ENCODE results near the gene ABCA7. TPM values are rescaled to one million over a fixed set of nuclear protein-coding genes. Genes with fewer than 3 reads are reported as not detected.

ABCA7 gene
- total RNA-seq, 4 donors from 2014 or later = 12.6 to 24.4 (median 18.7) TPM

DNA sequence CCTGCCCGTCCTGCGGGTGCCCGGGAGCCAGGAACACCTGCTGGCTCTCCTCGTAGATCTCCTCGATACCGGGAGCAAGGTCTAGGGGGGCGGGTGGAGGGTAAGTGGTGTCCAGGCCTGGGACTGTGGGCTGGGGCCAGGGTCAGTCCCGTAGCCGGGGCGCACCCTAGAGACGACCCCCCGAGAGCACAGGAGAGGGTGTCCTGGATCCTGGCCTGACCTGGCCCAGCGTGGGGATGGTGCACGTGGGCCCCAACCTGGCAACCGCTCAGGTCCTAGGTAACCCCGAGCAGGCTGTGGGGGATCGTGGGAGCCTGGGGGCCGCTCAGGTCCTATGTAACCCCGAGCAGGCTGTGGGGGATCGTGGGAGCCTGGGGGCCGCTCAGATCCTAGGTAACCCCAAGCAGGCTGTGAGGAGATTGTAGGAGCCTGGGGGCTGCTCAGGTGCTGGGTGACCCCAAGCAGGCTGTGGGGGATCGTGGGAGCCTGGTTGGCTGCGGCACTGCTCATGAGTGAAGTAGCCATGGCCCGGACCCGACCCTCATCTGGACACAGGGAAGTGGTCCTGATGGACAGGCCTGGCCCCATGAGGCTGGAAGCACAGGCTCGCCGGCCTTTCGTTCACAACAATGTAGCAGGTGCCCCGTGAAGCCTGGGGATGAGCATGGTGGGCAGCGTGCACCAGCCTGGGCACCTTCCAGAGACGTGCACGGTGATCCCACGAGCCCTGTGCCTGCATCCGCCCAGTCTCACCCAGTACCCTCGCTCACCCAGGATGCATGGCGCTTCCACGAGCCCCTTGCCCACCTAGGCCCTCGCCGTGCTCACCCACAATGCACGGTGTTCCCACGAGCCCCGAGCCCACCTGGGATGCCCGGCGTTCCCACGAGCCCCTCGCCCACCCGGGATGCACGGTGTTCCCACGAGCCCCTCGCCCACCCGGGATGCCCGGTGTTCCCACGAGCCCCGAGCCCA lies 70.1 kb downstream of the ABCA7 start:
- WGBS, 2 donors = 83 to 97% methylated on average over 11 to 17 of the region's 54 CpGs
- Histone ChIP-seq H3K4me3 (no peak overlapping the region), H3K9me3 (no peaks in the 10 kb centered on the region), H3K36me3 (peaks cover 49 to 95% (median 64%) of the 10 kb centered on the region in 3 donors), H3K27ac (no peak overlapping the region), H3K4me1 (peaks cover 53 to 87% (median 58%) of the 10 kb centered on the region in 3 donors), H3K27me3 (no peaks in the 10 kb centered on the region)
- intact Hi-C loops (cut with DNase I) = loop anchor here (5.0 to 10.0 kb wide), 2 partner anchors 55 to 82 kb away; no protein-coding TSS in a partner anchor
- no peak for DNase-seq
- TF ChIP-seq, protein P1, sequence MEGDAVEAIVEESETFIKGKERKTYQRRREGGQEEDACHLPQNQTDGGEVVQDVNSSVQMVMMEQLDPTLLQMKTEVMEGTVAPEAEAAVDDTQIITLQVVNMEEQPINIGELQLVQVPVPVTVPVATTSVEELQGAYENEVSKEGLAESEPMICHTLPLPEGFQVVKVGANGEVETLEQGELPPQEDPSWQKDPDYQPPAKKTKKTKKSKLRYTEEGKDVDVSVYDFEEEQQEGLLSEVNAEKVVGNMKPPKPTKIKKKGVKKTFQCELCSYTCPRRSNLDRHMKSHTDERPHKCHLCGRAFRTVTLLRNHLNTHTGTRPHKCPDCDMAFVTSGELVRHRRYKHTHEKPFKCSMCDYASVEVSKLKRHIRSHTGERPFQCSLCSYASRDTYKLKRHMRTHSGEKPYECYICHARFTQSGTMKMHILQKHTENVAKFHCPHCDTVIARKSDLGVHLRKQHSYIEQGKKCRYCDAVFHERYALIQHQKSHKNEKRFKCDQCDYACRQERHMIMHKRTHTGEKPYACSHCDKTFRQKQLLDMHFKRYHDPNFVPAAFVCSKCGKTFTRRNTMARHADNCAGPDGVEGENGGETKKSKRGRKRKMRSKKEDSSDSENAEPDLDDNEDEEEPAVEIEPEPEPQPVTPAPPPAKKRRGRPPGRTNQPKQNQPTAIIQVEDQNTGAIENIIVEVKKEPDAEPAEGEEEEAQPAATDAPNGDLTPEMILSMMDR (IDR thresholded peaks at IDR 0.05) = no peak
- no peak for TF ChIP-seq POLR2A (IDR thresholded peaks at IDR 0.05)

DNA sequence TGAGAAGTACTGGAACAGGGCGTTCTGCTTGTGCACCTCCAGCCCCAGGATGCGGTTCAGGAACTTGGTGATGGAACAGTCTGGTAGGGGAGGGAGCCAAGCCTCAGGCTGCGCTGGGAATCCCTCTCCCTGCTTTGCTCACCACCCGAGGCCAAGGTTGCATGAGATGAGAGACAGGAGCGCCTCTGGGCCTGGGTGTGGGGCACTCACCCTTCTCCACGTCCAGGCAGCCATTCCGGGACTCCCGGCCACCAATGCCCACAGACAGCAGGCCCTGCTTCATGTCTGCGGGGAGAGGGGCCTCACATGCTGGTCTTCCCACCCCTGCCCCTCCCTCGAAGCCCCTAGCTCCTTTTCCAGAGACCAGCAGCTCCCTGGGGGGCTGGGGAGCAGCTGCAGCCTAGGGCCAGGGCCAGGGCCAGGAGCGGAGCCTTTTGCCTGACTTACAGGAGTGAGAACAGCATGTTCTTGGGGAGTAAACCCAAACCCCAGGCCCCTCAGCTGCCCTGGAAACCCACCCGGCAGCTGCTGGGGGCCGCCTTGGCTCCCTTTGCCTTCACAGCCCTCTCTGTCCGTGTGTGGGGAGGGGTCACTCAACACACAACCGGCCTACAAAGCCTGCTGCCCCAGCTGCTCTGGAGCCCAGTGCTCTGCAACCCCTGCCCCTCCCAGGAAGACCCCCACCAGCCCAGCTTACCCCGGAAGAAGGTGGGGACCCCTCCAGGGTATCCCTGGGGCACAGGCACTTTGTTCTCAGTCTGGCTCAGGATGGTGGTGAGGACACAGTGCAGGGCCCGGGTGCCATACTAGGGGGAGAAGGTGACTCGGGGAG lies 71.1 kb downstream of the ABCA7 start:
- DNase-seq = no peak
- WGBS, 2 donors = 51 to 68% methylated on average over 6 to 9 of the region's 18 CpGs
- Histone ChIP-seq H3K9me3 (no peaks in the 10 kb centered on the region), H3K4me1 (peaks cover 43 to 76% (median 48%) of the 10 kb centered on the region in 3 donors), H3K4me3 (no peak overlapping the region), H3K27me3 (no peaks in the 10 kb centered on the region), H3K27ac (peak overlapping the region; percentile 73 to 91 (median 84)), H3K36me3 (peaks cover 57 to 99% (median 74%) of the 10 kb centered on the region in 3 donors)
- TF ChIP-seq, protein P1 (IDR thresholded peaks at IDR 0.05) = no peak
- no peak for TF ChIP-seq POLR2A (IDR thresholded peaks at IDR 0.05)
- intact Hi-C loops (cut with DNase I) = loop anchor here (5.0 to 10.0 kb wide), 2 partner anchors 54 to 81 kb away; no protein-coding TSS in a partner anchor

DNA sequence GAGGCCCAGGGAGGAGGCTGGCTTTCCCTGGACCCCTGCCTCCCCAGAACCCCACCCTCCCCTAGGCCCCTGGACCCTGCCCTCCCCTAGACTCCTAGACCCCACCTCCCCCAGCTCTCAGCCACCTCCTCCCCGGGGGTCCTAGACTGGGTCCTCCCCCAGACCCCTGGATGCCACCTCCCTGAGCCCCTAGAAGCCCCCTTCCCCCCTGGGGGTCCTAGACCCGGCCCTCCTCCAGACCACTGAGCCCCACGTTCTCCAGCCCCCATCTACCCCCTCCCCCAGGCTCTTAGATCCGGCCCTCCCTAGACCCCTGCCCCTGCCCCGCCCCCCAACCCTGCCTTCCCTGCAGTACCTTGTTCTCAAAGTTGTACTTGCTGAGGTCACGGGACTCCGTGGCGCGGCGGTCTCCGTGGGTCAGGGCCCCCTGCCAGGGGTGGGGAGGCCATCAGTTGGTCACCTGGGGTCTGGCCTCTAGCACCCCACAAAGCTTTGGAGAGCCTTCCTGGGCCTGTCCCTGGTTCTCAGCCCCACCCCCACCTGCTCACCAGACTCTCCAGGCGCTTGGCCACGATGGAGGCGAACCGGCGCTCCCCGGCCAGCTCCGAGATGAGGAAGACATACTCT lies 71.8 kb downstream of the ABCA7 start:
- no peak for DNase-seq
- Histone ChIP-seq H3K9me3 (no peaks in the 10 kb centered on the region), H3K27me3 (no peaks in the 10 kb centered on the region), H3K4me3 (no peak overlapping the region), H3K4me1 (peaks cover 36 to 70% (median 41%) of the 10 kb centered on the region in 3 donors), H3K36me3 (peaks cover 64 to 99% (median 76%) of the 10 kb centered on the region in 3 donors), H3K27ac (peak overlapping the region; percentile 73 to 91 (median 84))
- TF ChIP-seq, protein P1 (IDR thresholded peaks at IDR 0.05) = no peak
- TF ChIP-seq POLR2A (IDR thresholded peaks at IDR 0.05) = no peak
- intact Hi-C loops (cut with DNase I) = loop anchor here (5.0 to 10.0 kb wide), 2 partner anchors 53 to 81 kb away; no protein-coding TSS in a partner anchor
- WGBS, 2 donors = 100% methylated on average over 1 of the region's 18 CpGs; no CpG with 5 or more reads in 1 of the 2 donors

DNA sequence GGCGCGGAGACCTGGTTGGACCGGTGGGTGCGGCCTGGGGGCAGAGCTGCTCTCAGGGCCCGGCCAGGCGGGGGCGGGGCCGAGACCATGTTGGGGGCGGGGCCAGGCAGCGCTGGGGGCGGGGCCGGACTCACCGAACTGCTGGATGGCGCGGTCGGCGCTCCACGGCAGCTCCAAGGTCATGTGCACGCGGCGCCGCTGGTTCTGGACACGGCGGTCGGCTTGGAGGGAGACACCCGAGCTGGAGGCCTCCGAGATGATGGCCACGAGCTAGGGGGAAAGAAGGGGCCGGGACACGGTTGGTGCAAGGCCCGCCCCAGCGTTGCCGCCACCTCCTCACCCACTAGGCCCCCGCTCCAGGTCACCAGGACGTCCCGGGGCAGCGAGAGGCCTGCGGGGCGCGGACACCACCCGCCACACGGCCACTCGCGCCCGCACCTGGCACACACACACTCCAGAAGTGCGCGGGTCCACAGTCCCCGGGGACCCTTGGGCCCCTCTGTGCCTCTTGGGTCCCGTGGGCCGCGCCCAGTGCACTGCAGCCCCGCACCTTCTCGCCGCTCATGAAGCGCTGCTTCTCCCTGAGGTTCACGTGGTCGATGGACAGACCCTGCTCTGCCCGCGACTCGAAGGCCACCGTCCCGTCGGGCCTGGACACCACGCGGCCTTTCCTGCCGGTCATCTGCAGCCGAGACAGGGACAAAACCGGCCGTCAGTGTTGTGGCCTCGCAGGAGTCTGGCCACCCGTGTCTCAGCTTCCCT lies 72.5 kb downstream of the ABCA7 start:
- Histone ChIP-seq H3K27ac (peak overlapping the region; percentile 73 to 91 (median 84)), H3K4me3 (no peak overlapping the region), H3K9me3 (no peaks in the 10 kb centered on the region), H3K27me3 (no peaks in the 10 kb centered on the region), H3K4me1 (peaks cover 30 to 70% (median 34%) of the 10 kb centered on the region in 3 donors), H3K36me3 (peaks cover 68 to 99% (median 82%) of the 10 kb centered on the region in 3 donors)
- no peak for DNase-seq
- 40 to 76% methylated on average over 1 to 18 of the region's 71 CpGs for WGBS, 2 donors
- intact Hi-C loops (cut with DNase I) = loop anchor here (5.0 to 10.0 kb wide), 2 partner anchors 52 to 80 kb away; no protein-coding TSS in a partner anchor
- TF ChIP-seq, protein P1 (IDR thresholded peaks at IDR 0.05) = no peak
- TF ChIP-seq POLR2A (IDR thresholded peaks at IDR 0.05) = no peak
